NCI-H2171 (cell line): ENCODE data around the gene MYMK.
A peak's percentile ranks its signal among the peaks of the same experiment; 100 is the strongest.

Experiments used
- DNase-seq: peaks from one replicate; lab custom pipeline; 2025; lab: John Stamatoyannopoulos, UW

MYMK gene

GRCh38 chr9:133505186-133505830 lies 19.5 kb downstream of the MYMK start:
- no peak for DNase-seq

- no peak for DNase-seq
These were observed 22.6 kb downstream of the MYMK start for GRCh38 chr9:133502112-133502511.

GRCh38 chr9:133499892-133500270 lies 24.9 kb downstream of the MYMK start:
- DNase-seq: no peak

DNA sequence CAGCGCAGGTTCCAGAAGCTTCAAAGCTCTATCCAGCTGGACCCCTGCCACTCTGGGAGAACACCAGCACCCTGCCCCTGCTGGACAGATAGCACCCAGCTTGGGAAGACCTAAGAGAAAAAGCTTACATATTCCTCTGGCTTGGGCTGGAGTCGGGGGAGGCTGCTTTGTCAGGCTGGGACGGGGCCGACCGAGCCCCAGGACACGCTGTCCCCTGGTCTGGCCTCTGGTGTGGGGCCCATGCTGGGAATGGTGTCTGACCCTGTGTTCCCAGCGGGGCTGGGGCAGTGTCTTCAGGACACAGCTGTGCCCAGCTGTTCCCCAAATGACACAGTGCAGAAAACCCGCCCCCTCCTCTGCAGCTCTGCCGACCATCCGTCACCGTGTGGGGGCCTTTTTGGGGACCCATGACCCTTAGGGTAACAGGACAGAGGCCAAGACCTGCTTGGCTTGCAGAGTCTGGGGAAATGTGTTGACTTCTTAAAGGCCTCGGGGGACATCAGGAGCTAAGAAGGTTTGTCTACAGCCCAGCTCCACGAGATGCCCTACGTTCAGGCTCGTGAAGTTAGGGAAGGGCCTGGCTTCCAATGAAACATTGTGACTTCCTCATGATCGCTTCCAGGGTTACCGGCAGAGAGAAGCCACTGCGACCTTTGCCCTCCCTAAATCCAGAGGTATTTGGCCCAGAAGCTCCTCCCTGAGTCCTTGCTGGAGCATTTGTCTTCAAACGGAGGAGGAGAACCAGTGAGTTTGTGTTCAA lies 25.4 kb downstream of the MYMK start:
- no peak for DNase-seq

GRCh38 chr9:133496861-133497842 lies 27.6 kb downstream of the MYMK start:
- DNase-seq: no peak

DNA sequence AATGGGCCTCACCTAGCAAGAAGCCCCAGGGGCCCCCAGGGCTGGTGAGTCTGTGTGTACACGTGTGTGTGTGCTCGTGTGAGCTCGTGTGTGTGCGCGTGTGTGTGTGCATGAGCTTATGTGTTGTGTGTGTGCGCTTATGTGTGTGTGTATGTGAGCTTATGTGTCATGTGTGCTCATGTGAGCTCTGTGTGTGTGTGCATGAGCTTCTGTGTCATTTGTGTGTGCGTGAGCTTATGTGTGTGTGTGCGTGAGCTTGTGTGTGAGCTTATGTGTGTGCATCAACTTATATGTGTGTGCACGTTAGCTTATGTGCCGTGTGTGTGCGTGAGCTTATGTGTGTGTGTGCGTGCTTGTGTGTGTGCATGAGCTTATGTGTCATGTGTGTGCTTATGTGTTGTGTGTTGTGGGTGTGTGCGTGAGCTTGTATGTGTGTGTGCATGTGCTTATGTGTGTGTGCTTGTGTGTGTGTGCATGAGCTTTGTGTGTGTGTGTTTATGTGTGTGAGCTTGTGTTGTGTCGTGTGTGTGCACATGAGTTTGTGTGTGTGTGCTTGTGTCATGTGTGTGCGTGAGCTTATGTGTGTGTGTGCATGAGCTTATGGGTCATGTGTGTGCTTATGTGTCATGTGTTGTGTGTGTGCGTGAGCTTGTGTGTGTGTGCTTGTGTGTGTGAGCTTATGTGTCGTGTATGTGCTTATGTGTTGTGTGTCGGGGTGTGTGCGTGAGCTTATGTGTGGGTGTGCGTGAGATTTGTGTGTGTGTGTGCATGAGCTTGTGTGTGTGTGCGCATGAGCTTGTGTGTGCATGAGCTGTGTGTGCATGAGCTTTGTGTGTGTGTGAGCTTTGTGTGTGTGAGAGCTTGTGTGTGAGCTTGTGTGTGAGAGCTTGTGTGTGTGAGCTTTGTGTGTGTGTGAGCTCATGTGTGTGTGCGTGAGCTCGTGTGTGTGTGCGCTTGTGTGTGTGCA lies 29.1 kb downstream of the MYMK start:
- no peak for DNase-seq

- DNase-seq: no peak
These were observed 30.0 kb downstream of the MYMK start for GRCh38 chr9:133494636-133495326.

- DNase-seq: no peak
These were observed 30.8 kb downstream of the MYMK start for GRCh38 chr9:133493845-133494540.

DNA sequence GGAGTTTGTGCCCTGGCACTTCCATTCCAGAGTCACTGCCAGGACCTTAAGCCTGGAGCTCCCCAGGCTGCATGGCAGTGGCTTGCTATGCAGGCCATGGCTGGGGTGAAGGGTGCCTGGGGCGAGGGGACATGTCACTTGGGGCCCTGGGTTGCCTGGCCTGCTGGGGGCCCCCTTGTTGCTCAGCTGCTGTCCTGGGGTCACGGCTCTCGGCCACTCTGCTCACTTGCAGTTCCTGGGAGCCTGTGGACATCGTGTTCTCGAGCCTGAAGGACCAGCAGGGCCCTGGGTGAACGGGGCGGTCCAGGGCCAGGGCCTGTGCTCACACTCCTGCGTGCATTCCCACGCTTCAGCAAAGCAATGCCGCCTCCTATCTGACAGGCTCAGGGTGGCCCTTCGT lies 31.3 kb downstream of the MYMK start:
- DNase-seq: no peak

DNA sequence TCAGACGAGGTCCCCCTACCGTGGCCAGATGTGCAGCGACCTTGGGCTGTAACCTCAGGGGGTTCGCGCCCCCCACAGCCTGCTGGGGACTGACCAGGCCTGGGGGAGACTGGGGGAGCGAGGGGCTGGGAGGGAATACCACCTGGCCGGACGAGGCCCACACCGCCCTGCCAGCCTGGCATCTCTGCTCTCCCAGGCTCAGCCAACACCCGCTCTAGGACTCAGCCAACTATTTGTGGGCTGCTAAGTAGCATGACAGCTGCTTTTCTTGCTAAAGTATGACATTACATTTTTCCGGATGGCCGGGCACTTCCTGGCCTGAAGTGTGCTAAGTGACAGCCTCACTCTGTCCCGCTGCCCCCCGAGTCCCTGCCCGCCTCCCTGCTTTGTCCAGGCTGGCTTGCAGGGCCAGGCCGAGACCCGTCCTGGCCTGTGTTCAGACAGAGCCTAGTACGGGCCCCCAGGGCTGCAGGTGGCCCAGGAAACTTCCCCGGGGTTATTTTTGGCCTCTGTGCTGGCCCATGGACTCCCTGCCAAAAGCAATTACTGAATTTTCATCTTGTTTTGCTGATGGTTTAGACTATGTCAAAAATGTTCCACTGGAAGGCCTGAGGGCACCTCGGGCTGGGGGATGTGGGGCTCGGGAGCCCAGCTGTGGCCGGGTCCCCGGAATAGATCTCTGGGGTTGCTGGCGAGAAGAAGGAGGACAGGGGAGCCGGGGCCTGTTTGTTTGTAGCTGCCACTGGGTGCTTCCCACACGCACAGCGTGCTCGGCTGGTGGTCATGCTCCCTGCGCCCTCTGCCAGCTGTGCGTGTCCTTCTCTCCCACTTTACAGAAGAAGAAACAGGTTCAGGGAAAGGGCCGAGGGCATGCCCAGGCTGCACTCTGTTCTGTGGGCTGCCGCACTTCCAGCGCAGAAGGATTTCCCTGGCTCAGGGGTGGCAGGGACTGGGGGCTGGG lies 32.4 kb downstream of the MYMK start:
- DNase-seq: peak; percentile 32

- no peak for DNase-seq
These were observed 33.2 kb downstream of the MYMK start for GRCh38 chr9:133491656-133491925.

DNA sequence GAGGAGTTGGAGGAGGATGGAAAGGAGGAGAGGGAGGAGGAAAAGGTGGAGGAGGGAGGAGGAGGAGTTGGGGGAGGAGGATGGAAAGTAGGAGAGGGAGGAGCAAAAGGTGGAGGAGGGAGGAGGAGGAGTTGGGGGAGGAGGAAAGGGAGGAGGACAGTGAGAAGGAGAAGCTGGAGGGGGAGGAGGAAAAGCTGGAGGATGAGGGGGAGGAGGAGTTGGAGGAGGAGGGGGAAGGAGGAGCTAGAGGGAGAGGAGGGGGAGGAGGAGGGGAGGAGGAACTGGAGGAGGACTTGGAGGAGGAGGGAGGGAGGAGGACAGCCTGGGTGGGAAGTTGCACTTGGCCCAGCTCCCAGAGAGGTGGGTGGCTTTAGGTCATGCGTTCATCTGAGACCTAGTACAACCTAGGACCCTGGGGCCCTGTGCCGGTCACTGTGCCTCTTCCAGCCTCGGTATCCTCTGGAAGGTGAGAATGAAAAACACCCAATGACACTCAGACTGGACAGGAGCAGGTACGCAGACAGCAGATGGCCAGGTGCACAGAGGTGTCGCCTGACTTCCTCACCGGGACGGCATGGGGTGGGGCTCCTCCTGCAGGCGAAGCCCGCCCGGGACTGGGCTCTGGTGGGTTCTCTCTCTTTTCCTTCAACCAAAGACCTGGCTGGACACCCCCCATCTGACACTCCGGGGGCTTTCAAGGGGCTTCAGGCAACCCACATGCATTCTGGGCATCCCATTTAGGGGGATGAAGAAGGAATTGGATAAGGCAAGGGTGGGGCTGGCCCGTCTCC lies 33.7 kb downstream of the MYMK start:
- no peak for DNase-seq

DNA sequence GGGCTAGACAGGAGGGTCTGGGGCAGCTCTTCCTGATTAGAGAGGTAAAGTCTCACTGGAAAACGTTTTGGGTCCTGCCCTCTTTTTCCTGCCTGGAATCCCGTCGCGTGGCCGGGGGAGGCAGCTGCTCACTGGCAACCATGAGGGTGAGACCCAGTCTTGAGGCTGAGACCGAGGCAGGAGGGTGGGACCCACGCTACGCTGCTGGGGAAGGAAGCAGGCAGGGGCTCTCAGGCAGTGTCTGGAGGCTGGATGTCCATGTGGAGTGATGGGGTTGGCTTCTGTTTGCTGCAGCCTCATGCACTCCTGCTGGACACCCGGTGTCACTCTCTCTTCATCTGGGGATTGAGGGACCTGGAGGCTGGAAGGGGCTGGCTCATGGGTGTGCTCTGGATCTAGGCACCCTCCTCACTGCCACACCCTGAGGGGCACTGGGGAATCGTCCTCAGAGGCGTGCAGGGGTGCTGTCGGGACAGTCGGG lies 34.5 kb downstream of the MYMK start:
- DNase-seq: no peak

- no peak for DNase-seq
These were observed 35.2 kb downstream of the MYMK start for GRCh38 chr9:133489253-133490190.

DNA sequence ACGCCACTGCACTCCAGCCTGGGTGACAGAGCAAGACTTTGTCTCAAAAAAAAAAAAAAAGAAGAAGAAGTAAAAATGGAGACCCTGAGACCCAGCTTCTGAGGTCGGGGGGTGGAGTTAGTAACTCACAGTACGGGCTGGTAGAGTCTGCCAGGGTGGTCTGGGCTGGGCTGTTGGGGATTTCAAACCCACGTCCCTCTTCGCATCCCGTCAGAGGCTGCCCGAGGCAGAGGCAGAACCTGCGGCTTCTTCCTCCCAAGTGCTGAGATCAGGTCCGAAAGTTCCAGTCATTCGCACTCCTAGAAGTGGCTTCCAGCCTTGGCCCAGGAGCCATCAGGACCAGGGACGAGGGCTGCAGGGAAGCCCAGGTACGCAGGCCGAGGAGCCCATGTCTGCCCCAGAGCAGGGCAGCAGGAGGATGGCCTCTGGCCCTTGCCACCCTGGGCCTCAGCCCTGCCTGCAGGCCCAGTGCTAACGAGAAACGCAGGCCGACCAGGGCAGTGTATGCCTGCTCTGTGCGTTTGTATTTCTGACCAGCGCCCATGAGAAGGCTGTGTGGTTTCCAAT lies 36.0 kb downstream of the MYMK start:
- DNase-seq: no peak

GRCh38 chr9:133487331-133487725 lies 37.4 kb downstream of the MYMK start:
- no peak for DNase-seq
